ENCODE measurements around the gene PLCH1. TPM values are rescaled to one million over a fixed set of nuclear protein-coding genes. Genes with fewer than 3 reads are reported as not detected.

The PLCH1 gene
- total RNA-seq, 2 donors from 2014 or later, result 12.0 to 12.4 TPM

DNA sequence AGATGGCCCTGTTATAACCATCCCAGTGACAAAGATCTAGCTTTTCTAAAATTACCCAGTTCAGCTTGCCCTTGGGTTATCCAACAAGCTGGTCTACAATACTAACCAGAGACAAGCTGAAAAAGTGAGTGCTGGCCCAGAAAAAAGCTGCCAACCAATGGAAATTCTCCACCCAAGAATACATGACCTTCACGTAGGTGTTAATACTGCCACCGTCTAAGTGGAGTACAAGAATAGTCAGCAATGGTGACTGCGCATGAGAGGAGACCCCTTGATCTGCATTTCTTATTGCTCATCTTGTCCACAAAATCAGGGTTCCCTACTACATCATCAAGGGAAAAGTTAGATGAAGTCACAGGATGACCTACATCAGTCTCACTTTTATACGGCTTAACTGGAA is 15.8 kb upstream of the PLCH1 start:
- no peaks in the 10 kb centered on the region for H3K27me3 Mint-ChIP-seq (ENCODE audit: insufficient read depth)
- Histone ChIP-seq H3K36me3 (ENCODE audit: control insufficient read depth, insufficient read depth, low read length) (no peaks in the 10 kb centered on the region), H3K9me3 (ENCODE audit: control insufficient read depth, low read length) (no peaks in the 10 kb centered on the region), H3K9ac (ENCODE audit: extremely low read depth, low read length, poor library complexity, severe bottlenecking) (no peak overlapping the region), H3K27me3 (ENCODE audit: control insufficient read depth, insufficient read depth, low read length, poor library complexity, severe bottlenecking) (no peaks in the 10 kb centered on the region), H3K27ac (ENCODE audit: low read depth, low read length) (no peak overlapping the region), H3K4me1 (ENCODE audit: control insufficient read depth, insufficient read depth, low read length) (no peaks in the 10 kb centered on the region), H3K4me3 (ENCODE audit: low read length) (no peak overlapping the region)
- no peaks in the 10 kb centered on the region for H3K9me3 Mint-ChIP-seq
- no peaks in the 10 kb centered on the region for H3K4me1 Mint-ChIP-seq
- DNase-seq, result no peak
- H3K4me3 Mint-ChIP-seq, result no peak overlapping the region
- H3K27ac Mint-ChIP-seq, result no peak overlapping the region
- TF ChIP-seq, protein P1, sequence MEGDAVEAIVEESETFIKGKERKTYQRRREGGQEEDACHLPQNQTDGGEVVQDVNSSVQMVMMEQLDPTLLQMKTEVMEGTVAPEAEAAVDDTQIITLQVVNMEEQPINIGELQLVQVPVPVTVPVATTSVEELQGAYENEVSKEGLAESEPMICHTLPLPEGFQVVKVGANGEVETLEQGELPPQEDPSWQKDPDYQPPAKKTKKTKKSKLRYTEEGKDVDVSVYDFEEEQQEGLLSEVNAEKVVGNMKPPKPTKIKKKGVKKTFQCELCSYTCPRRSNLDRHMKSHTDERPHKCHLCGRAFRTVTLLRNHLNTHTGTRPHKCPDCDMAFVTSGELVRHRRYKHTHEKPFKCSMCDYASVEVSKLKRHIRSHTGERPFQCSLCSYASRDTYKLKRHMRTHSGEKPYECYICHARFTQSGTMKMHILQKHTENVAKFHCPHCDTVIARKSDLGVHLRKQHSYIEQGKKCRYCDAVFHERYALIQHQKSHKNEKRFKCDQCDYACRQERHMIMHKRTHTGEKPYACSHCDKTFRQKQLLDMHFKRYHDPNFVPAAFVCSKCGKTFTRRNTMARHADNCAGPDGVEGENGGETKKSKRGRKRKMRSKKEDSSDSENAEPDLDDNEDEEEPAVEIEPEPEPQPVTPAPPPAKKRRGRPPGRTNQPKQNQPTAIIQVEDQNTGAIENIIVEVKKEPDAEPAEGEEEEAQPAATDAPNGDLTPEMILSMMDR (conservative IDR thresholded peaks at IDR 0.05), result no peak
- H3K36me3 Mint-ChIP-seq (ENCODE audit: low read depth), result peaks cover 5% of the 10 kb centered on the region
- 95 to 100% methylated on average over 4 of the region's 4 CpGs for WGBS, 2 experiments (ENCODE audit: insufficient coverage in 1 of 2, insufficient read length in 1 of 2)

DNA sequence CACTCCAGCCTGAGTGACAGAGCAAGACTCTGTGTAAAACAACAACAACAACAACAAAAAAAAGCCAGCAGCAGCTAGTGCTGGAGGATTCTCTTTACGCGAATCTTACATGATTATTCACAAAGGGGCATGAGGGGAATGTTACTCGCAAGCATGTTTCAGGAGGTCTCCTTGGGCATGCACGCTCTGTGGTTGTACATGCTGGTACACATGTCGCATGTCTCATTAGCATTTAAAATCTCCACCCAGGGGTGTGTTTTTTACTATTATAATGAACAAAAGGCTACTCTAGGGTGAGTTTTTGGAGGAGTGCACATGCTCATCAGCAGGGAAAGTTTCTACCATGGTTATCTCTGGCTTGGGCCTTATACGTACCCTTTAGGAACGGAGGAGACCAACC is 12.7 kb upstream of the PLCH1 start:
- H3K4me1 ChIP-seq (ENCODE audit: control insufficient read depth, insufficient read depth, low read length), result no peaks in the 10 kb centered on the region
- Mint-ChIP-seq H3K27me3 (ENCODE audit: insufficient read depth) (no peaks in the 10 kb centered on the region), H3K4me1 (peaks cover 3% of the 10 kb centered on the region), H3K4me3 (no peak overlapping the region), H3K27ac (no peak overlapping the region), H3K9me3 (no peaks in the 10 kb centered on the region), H3K36me3 (ENCODE audit: low read depth) (peaks cover 3% of the 10 kb centered on the region)
- H3K4me3 ChIP-seq (ENCODE audit: low read length), result no peak overlapping the region
- no peaks in the 10 kb centered on the region for H3K27me3 ChIP-seq (ENCODE audit: control insufficient read depth, insufficient read depth, low read length, poor library complexity, severe bottlenecking)
- H3K9ac ChIP-seq (ENCODE audit: extremely low read depth, low read length, poor library complexity, severe bottlenecking), result no peak overlapping the region
- no peaks in the 10 kb centered on the region for H3K36me3 ChIP-seq (ENCODE audit: control insufficient read depth, insufficient read depth, low read length)
- TF ChIP-seq, protein P1 (conservative IDR thresholded peaks at IDR 0.05), result no peak
- H3K9me3 ChIP-seq (ENCODE audit: control insufficient read depth, low read length), result no peaks in the 10 kb centered on the region
- DNase-seq, result no peak
- WGBS, 2 experiments (ENCODE audit: insufficient coverage in 1 of 2, insufficient read length in 1 of 2), result 88 to 93% methylated on average over 6 to 7 of the region's 7 CpGs
- H3K27ac ChIP-seq (ENCODE audit: low read depth, low read length), result no peak overlapping the region

DNA sequence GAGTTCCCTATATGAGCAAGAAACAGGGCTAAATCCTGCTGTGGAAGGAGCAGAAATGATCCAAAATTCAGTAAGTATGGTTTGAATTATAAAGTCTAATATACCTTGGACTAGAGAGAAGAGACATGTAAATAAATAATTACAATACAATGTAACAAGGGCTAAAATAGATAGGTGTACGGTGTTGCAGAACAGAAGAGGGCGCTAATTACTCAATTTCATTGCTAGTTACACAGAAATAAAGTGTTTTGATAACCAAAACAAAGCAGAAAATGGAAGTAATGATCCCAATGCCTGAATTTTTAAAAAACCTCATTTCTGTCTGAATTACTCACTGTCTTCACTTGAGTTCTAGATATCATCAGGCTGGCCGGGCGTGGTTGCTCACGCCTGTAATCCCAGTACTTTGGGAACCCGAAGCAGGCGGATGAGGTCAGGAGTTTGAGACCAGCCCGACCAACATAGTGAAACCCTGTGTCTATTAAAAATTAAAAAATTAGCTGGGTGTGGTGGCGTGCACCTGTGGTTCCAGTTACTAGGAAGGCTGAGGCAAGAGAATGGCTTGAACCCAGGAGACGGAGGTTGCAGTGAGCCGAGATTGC is 8.3 kb upstream of the PLCH1 start:
- Histone ChIP-seq H3K4me1 (ENCODE audit: control insufficient read depth, insufficient read depth, low read length) (peaks cover 11% of the 10 kb centered on the region), H3K4me3 (ENCODE audit: low read length) (no peak overlapping the region), H3K36me3 (ENCODE audit: control insufficient read depth, insufficient read depth, low read length) (no peaks in the 10 kb centered on the region), H3K27ac (ENCODE audit: low read depth, low read length) (no peak overlapping the region), H3K9ac (ENCODE audit: extremely low read depth, low read length, poor library complexity, severe bottlenecking) (no peak overlapping the region), H3K9me3 (ENCODE audit: control insufficient read depth, low read length) (no peaks in the 10 kb centered on the region), H3K27me3 (ENCODE audit: control insufficient read depth, insufficient read depth, low read length, poor library complexity, severe bottlenecking) (no peaks in the 10 kb centered on the region)
- H3K4me1 Mint-ChIP-seq, result peaks cover 17% of the 10 kb centered on the region
- no peaks in the 10 kb centered on the region for H3K36me3 Mint-ChIP-seq (ENCODE audit: low read depth)
- no peaks in the 10 kb centered on the region for H3K27me3 Mint-ChIP-seq (ENCODE audit: insufficient read depth)
- DNase-seq, result no peak
- TF ChIP-seq, protein P1 (conservative IDR thresholded peaks at IDR 0.05), result peak; percentile 80
- H3K27ac Mint-ChIP-seq, result no peak overlapping the region
- WGBS, 2 experiments (ENCODE audit: insufficient coverage in 1 of 2, insufficient read length in 1 of 2), result 76 to 88% methylated on average over 9 to 11 of the region's 11 CpGs
- H3K4me3 Mint-ChIP-seq, result no peak overlapping the region
- H3K9me3 Mint-ChIP-seq, result no peaks in the 10 kb centered on the region
